SK-N-SH (cell line): ENCODE data around the gene CHTF18. TPM values are rescaled to one million over a fixed set of nuclear protein-coding genes. Genes with fewer than 3 reads are reported as not detected.

ENCODE experiments used
- CTCF ChIA-PET: fragments of 300-600, 350-600 bp; formaldehyde crosslinking; extraction: SDS; loops from one replicate; lab custom pipeline; 2021; lab: Yijun Ruan, JAX
- POLR2A ChIA-PET: fragments of 350-600 bp; sonication (Branson Sonifier 250); formaldehyde crosslinking; extraction: SDS; loops from one replicate; lab custom pipeline; 2020; ENCODE audit warnings: antibody characterized with exemption, inconsistent platforms; lab: Yijun Ruan, JAX
- DNase-seq: peaks from one replicate; pipeline ENCODE4 v3.0.0; 2012
- H2AFZ ChIP-seq: fragments of 200-600 bp; sonication (generic); 2 replicates; pipeline ENCODE4 v1.8.1; 2016; ENCODE audit warnings: antibody characterized with exemption, mild to moderate bottlenecking, low read depth
- H3F3A ChIP-seq: fragments of 200-600 bp; sonication (generic); replicated peaks from 2 replicates; pipeline ENCODE3; 2016; ENCODE audit warnings: antibody characterized with exemption, mild to moderate bottlenecking; ENCODE audit not compliant: insufficient read depth
- H3K27ac ChIP-seq, 2 experiments: fragments of 200-500 bp in 1 of 2; fragments of 200-600 bp in 1 of 2; sonication (Bioruptor generic) in 1 of 2; sonication (generic), shearing (Covaris generic) in 1 of 2; 2 replicates each; pipeline versions ENCODE4 v1.5.1 to v1.6.1; 2014 to 2016; ENCODE audit warnings: low read depth in 2 of 2, inconsistent platforms in 1 of 2, low read length in 1 of 2, mild to moderate bottlenecking in 1 of 2, mixed read lengths in 1 of 2
- H3K27me3 ChIP-seq: fragments of 200-600 bp; sonication (generic), shearing (Covaris generic); 2 replicates; pipeline ENCODE4 v1.6.1; 2016; ENCODE audit warnings: mixed run types; ENCODE audit not compliant: insufficient read depth
- H3K36me3 ChIP-seq, 2 experiments: fragments of 200-500 bp in 1 of 2; fragments of 200-600 bp in 1 of 2; sonication (Bioruptor generic) in 1 of 2; sonication (generic) in 1 of 2; replicated peaks in 1 of 2; 2 replicates each; pipeline versions ENCODE3 to v1.5.1; 2014 to 2016; ENCODE audit warnings: low read length in 1 of 2, mild to moderate bottlenecking in 1 of 2; ENCODE audit not compliant: insufficient read depth in 2 of 2, control insufficient read depth in 1 of 2
- H3K4me1 ChIP-seq, 2 experiments: fragments of 200-500 bp in 1 of 2; fragments of 200-600 bp in 1 of 2; sonication (Bioruptor generic) in 1 of 2; sonication (generic), shearing (Covaris generic) in 1 of 2; 2 replicates each; pipeline versions ENCODE4 v1.5.1 to v1.6.1; 2014 to 2016; ENCODE audit warnings: low read depth in 1 of 2, low read length in 1 of 2, mixed run types in 1 of 2; ENCODE audit not compliant: insufficient read depth in 2 of 2, control insufficient read depth in 1 of 2
- H3K4me2 ChIP-seq: fragments of 200-600 bp; sonication (generic), shearing (Covaris generic); 2 replicates; pipeline ENCODE4 v1.6.1; 2017; ENCODE audit warnings: mixed run types
- H3K4me3 ChIP-seq, 2 experiments: fragments of 200-500 bp in 1 of 2; fragments of 200-600 bp in 1 of 2; sonication (Bioruptor generic) in 1 of 2; sonication (generic), shearing (Covaris generic) in 1 of 2; 2 replicates each; pipeline versions ENCODE4 v1.5.1 to v1.8.1; 2014 to 2016; ENCODE audit warnings: low read depth in 2 of 2, inconsistent platforms in 1 of 2, low read length in 1 of 2, mild to moderate bottlenecking in 1 of 2, mixed read lengths in 1 of 2, moderate library complexity in 1 of 2
- H3K79me2 ChIP-seq: fragments of 200-600 bp; sonication (generic); 2 replicates; pipeline ENCODE4 v1.8.1; 2017; ENCODE audit warnings: mild to moderate bottlenecking; ENCODE audit not compliant: insufficient read depth
- H3K9ac ChIP-seq: fragments of 200-600 bp; sonication (generic); 2 replicates; pipeline ENCODE4 v1.6.1; 2017; ENCODE audit warnings: mixed run types
- H3K9me2 ChIP-seq: fragments of 200-600 bp; sonication (generic); 2 replicates; pipeline ENCODE4 v1.6.1; 2017; ENCODE audit warnings: mixed run types
- H3K9me3 ChIP-seq: fragments of 200-600 bp; sonication (generic); 2 replicates; pipeline ENCODE4 v1.6.1; 2017; ENCODE audit warnings: mixed run types, mild to moderate bottlenecking, moderate library complexity
- H4K20me1 ChIP-seq: fragments of 200-600 bp; sonication (generic); 2 replicates; pipeline ENCODE4 v1.6.1; 2017; ENCODE audit warnings: mild to moderate bottlenecking, mixed run types; ENCODE audit not compliant: insufficient read depth
- ELF1 ChIP-seq: IDR thresholded peaks from 2 replicates; pipeline ENCODE4 v1.4.0; 2012
- FOSL2 ChIP-seq: IDR thresholded peaks from 2 replicates; pipeline ENCODE4 v1.4.0; 2012; ENCODE audit warnings: low read depth, mild to moderate bottlenecking, moderate library complexity, borderline replicate concordance
- FOXJ3 ChIP-seq: sonication (generic); formaldehyde crosslinking; IDR thresholded peaks from 2 replicates; pipeline ENCODE4 v1.5.1; 2020; ENCODE audit warnings: mild to moderate bottlenecking, missing genetic modification reagents
- GATA2 ChIP-seq: sonication (generic); formaldehyde crosslinking; IDR thresholded peaks from 2 replicates; pipeline ENCODE4 v1.5.0; 2020; ENCODE audit warnings: mild to moderate bottlenecking, missing genetic modification reagents
- JUND ChIP-seq: IDR thresholded peaks from 2 replicates; pipeline ENCODE4 v1.4.0; 2012
- MEF2A ChIP-seq: IDR thresholded peaks from 2 replicates; pipeline ENCODE4 v1.4.0; 2012; ENCODE audit warnings: low read depth, borderline replicate concordance
- NFIC ChIP-seq: IDR thresholded peaks from 2 replicates; pipeline ENCODE4 v1.4.0; 2012; ENCODE audit warnings: borderline replicate concordance
- NRF1 ChIP-seq: IDR thresholded peaks from 2 replicates; pipeline ENCODE4 v1.6.1; 2012; ENCODE audit warnings: low read depth, mild to moderate bottlenecking, low read length
- RAD21 ChIP-seq: IDR thresholded peaks from 2 replicates; pipeline ENCODE4 v1.6.1; 2012; ENCODE audit warnings: mild to moderate bottlenecking, low read length
- RFX5 ChIP-seq: IDR thresholded peaks from 2 replicates; pipeline ENCODE4 v1.6.1; 2012; ENCODE audit warnings: mild to moderate bottlenecking, improper control_type of control experiment, low read length
- RXRA ChIP-seq: IDR thresholded peaks from 2 replicates; pipeline ENCODE4 v1.4.0; 2012; ENCODE audit warnings: low read depth, mild to moderate bottlenecking, borderline replicate concordance
- YY1 ChIP-seq: IDR thresholded peaks from 2 replicates; pipeline ENCODE4 v1.4.0; 2012; ENCODE audit warnings: low read depth, mild to moderate bottlenecking
- WGBS: methylation state at CpG from one replicate; pipeline ENCODE4 v1.1.6; 2017; ENCODE audit warnings: low lambda C conversion rate; 5-methylcytosine and 5-hydroxymethylcytosine counted together
- polyA plus RNA-seq, 3 experiments: library from polyadenylated mRNA; depleted of rRNA; stranded (reverse); fragments of >200 nt; gene quantifications; 2 replicates each; pipeline ENCODE4 v1.2.3, GENCODE V29; 2012
- TF ChIP-seq, protein P1 (sequence below): IDR thresholded peaks from 2 replicates; pipeline ENCODE4; 2012
- TF ChIP-seq, protein P2 (sequence below): IDR thresholded peaks from 2 replicates; pipeline ENCODE4 v1.4.0; 2012; ENCODE audit warnings: low read depth, borderline replicate concordance
- TF ChIP-seq, protein P3 (sequence below): fragments of 150-350 bp; IDR thresholded peaks from 2 replicates; pipeline ENCODE4 v1.6.1; 2016; ENCODE audit warnings: mild to moderate bottlenecking, low read depth, low read length

CHTF18 gene
- polyA plus RNA-seq, 1 of the 3 experiments (the other 2 are of a cell fraction) = 17.7 TPM

DNA sequence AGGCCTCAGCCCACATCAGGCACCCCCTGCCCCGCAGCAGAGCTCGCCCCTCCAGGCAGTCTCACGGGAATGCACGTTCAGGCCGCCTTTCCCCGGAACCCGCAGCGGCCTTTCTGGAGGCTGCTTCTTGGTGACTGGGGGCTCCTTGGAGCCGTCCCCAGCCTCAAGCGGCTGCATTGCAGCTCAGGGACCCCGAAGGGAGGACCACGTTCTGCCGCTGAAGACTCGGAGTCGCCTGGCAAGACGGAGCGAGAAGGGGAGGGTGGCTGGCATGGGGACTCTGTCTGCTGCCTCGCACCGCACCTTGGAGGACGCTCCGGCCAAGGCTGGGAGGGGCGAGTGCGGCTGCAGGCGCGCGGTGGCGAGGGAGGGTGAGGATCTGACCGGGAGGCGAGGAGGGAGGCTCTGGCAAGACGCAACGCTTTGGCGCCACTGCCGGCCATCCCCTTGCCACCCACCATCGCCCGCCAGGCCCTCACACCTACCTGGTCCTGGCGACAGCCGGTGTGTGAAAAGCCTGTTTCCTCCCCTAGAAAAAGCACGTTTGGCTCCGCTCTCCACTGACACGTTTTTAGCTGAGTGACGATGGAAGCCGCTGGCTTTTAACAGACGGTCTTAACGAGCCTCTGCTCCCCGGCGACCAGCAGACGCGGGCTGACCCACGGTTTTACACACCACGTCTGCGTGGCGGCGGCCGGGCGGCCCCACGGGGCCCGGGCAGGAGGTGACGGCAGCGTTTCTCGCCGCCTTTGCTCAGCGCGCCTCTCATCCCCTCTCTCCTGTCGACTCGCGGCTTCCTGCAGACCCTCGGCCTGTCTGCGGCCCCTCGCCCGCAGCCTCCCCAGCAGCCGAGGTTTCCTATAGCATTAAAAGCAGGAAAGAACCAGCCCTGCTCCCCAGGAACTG lies 28.8 kb downstream of the CHTF18 start:
- Histone ChIP-seq H3K27me3 (peaks cover 45% of the 10 kb centered on the region), H2AFZ (no peak overlapping the region), H3K79me2 (no peaks in the 10 kb centered on the region), H3K4me2 (no peak overlapping the region), H3K9me3 (no peaks in the 10 kb centered on the region), H4K20me1 (no peaks in the 10 kb centered on the region), H3K9me2 (no peaks in the 10 kb centered on the region), H3K4me3 (no peak overlapping the region), H3K27ac (no peak overlapping the region), H3K36me3 (no peaks in the 10 kb centered on the region), H3K9ac (no peak overlapping the region), H3K4me1 (peaks cover 0 to 3% of the 10 kb centered on the region in 2 experiments; a peak in 1 of 4 replicates), H3F3A (no peaks in the 10 kb centered on the region)
- DNase-seq = no peak
- ChIA-PET CTCF (interaction anchor here (10.1 kb wide), 1 partner anchor 239 kb away, joined by 61 read pairs; no protein-coding TSS in a partner anchor), POLR2A (no interaction called here)
- TF ChIP-seq ELF1 (no peak), FOXJ3 (CRISPR knock-in tag) (no peak), NRF1 (no peak), RXRA (no peak), RFX5 (no peak), GATA2 (CRISPR knock-in tag) (no peak), NFIC (no peak), RAD21 (no peak), FOSL2 (no peak), MEF2A (no peak), JUND (no peak), YY1 (no peak)
- TF ChIP-seq, protein P1, sequence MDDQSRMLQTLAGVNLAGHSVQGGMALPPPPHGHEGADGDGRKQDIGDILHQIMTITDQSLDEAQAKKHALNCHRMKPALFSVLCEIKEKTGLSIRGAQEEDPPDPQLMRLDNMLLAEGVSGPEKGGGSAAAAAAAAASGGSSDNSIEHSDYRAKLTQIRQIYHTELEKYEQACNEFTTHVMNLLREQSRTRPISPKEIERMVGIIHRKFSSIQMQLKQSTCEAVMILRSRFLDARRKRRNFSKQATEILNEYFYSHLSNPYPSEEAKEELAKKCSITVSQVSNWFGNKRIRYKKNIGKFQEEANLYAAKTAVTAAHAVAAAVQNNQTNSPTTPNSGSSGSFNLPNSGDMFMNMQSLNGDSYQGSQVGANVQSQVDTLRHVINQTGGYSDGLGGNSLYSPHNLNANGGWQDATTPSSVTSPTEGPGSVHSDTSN = no peak
- TF ChIP-seq, protein P2, sequence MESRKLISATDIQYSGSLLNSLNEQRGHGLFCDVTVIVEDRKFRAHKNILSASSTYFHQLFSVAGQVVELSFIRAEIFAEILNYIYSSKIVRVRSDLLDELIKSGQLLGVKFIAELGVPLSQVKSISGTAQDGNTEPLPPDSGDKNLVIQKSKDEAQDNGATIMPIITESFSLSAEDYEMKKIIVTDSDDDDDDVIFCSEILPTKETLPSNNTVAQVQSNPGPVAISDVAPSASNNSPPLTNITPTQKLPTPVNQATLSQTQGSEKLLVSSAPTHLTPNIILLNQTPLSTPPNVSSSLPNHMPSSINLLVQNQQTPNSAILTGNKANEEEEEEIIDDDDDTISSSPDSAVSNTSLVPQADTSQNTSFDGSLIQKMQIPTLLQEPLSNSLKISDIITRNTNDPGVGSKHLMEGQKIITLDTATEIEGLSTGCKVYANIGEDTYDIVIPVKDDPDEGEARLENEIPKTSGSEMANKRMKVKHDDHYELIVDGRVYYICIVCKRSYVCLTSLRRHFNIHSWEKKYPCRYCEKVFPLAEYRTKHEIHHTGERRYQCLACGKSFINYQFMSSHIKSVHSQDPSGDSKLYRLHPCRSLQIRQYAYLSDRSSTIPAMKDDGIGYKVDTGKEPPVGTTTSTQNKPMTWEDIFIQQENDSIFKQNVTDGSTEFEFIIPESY = no peak
- TF ChIP-seq, protein P3, sequence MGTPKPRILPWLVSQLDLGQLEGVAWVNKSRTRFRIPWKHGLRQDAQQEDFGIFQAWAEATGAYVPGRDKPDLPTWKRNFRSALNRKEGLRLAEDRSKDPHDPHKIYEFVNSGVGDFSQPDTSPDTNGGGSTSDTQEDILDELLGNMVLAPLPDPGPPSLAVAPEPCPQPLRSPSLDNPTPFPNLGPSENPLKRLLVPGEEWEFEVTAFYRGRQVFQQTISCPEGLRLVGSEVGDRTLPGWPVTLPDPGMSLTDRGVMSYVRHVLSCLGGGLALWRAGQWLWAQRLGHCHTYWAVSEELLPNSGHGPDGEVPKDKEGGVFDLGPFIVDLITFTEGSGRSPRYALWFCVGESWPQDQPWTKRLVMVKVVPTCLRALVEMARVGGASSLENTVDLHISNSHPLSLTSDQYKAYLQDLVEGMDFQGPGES = no peak
- WGBS = 27% methylated on average over 50 of the region's 71 CpGs
